Osteocyte (in vitro differentiated cells): ENCODE data around the gene LZTS2. TPM values are rescaled to one million over a fixed set of nuclear protein-coding genes. Genes with fewer than 3 reads are reported as not detected.
A peak's percentile ranks its signal among the peaks of the same experiment; 100 is the strongest.

Source experiments
- DNase-seq: peaks from one replicate; pipeline ENCODE4 v3.0.0; 2021; ENCODE audit warnings: mixed read lengths; ENCODE audit not compliant: unreplicated experiment; ENCODE audit errors: extremely low spot score
- H3K27ac Mint-ChIP-seq: one replicate; pipeline ENCODE4 v1.8.0; 2021; ENCODE audit warnings: mild to moderate bottlenecking, mixed read lengths; ENCODE audit not compliant: unreplicated experiment
- H3K27me3 Mint-ChIP-seq: one replicate; pipeline ENCODE4 v1.8.0; 2021; ENCODE audit warnings: mixed read lengths; ENCODE audit not compliant: unreplicated experiment
- H3K36me3 Mint-ChIP-seq: one replicate; pipeline ENCODE4 v1.8.0; 2021; ENCODE audit warnings: mixed read lengths; ENCODE audit not compliant: unreplicated experiment
- H3K4me1 Mint-ChIP-seq: one replicate; pipeline ENCODE4 v1.8.0; 2021; ENCODE audit warnings: mixed read lengths; ENCODE audit not compliant: unreplicated experiment
- H3K4me3 Mint-ChIP-seq: one replicate; pipeline ENCODE4 v1.8.0; 2021; ENCODE audit warnings: mild to moderate bottlenecking, moderate library complexity, mixed read lengths; ENCODE audit not compliant: unreplicated experiment
- H3K9me3 Mint-ChIP-seq: one replicate; pipeline ENCODE4 v1.8.0; 2021; ENCODE audit warnings: mixed read lengths; ENCODE audit not compliant: unreplicated experiment
- CTCF ChIP-seq: fragments of 200-600 bp; sonication (generic); IDR thresholded peaks from 2 replicates; pipeline ENCODE4 v1.5.0; 2021; ENCODE audit warnings: antibody characterized with exemption, mild to moderate bottlenecking, moderate library complexity
- total RNA-seq: library from RNA; stranded (reverse); gene quantifications from 2 replicates; pipeline ENCODE4 v1.2.1, GENCODE V29; 2021

LZTS2 gene
- total RNA-seq, 1 donor from 2014 or later, result 72.1 TPM

- Mint-ChIP-seq H3K4me1 (peaks cover 21% of the 10 kb centered on the region), H3K27me3 (no peaks in the 10 kb centered on the region), H3K9me3 (no peaks in the 10 kb centered on the region), H3K27ac (no peak overlapping the region), H3K36me3 (peaks cover 21% of the 10 kb centered on the region), H3K4me3 (no peak overlapping the region)
- no peak for TF ChIP-seq CTCF
- DNase-seq, result no peak
Observed at GRCh38 chr10:101035916-101036702, 36.5 kb downstream of the LZTS2 start.

- TF ChIP-seq CTCF, result no peak
- H3K4me3 Mint-ChIP-seq, result no peak overlapping the region
Observed at GRCh38 chr10:101036726-101037125, 37.1 kb downstream of the LZTS2 start.

GRCh38 chr10:101038484-101038883, 38.9 kb downstream of the LZTS2 start:
- Mint-ChIP-seq H3K27ac (no peak overlapping the region), H3K9me3 (no peaks in the 10 kb centered on the region), H3K27me3 (no peaks in the 10 kb centered on the region), H3K36me3 (peaks cover 21% of the 10 kb centered on the region), H3K4me3 (no peak overlapping the region), H3K4me1 (peaks cover 28% of the 10 kb centered on the region)
- TF ChIP-seq CTCF, result no peak
- DNase-seq, result no peak

More at GRCh38 chr10:101036726-101037125, 37.1 kb downstream of the LZTS2 start:
- Mint-ChIP-seq H3K9me3 (no peaks in the 10 kb centered on the region), H3K36me3 (peaks cover 21% of the 10 kb centered on the region), H3K27ac (no peak overlapping the region), H3K4me1 (peaks cover 24% of the 10 kb centered on the region), H3K27me3 (no peaks in the 10 kb centered on the region)
- DNase-seq, result no peak

- no peaks in the 10 kb centered on the region for H3K27me3 Mint-ChIP-seq
- H3K4me1 Mint-ChIP-seq, result peaks cover 29% of the 10 kb centered on the region
- no peak overlapping the region for H3K27ac Mint-ChIP-seq
- TF ChIP-seq CTCF, result no peak
- no peak overlapping the region for H3K4me3 Mint-ChIP-seq
- no peak for DNase-seq
- H3K36me3 Mint-ChIP-seq, result peaks cover 21% of the 10 kb centered on the region
- no peaks in the 10 kb centered on the region for H3K9me3 Mint-ChIP-seq
Observed at GRCh38 chr10:101040061-101040460, 40.5 kb downstream of the LZTS2 start.

- no peak for DNase-seq
- peaks cover 21% of the 10 kb centered on the region for H3K36me3 Mint-ChIP-seq
- no peaks in the 10 kb centered on the region for H3K27me3 Mint-ChIP-seq
- H3K4me1 Mint-ChIP-seq, result peaks cover 29% of the 10 kb centered on the region
- H3K27ac Mint-ChIP-seq, result peak overlapping the region; percentile 78
- H3K4me3 Mint-ChIP-seq, result no peak overlapping the region
- TF ChIP-seq CTCF, result no peak
- H3K9me3 Mint-ChIP-seq, result no peaks in the 10 kb centered on the region
Observed at GRCh38 chr10:101040851-101041250, 41.2 kb downstream of the LZTS2 start.
